ENCODE measurements around the gene DNAJC1. TPM values are rescaled to one million over a fixed set of nuclear protein-coding genes. Genes with fewer than 3 reads are reported as not detected.

DNAJC1 gene
- polyA plus RNA-seq, 1 donor: 29.5 TPM

GRCh38 chr10:22016046-22016705, 12.6 kb upstream of the DNAJC1 start:
- no peak for DNase-seq

GRCh38 chr10:22010973-22011408, 7.5 kb upstream of the DNAJC1 start:
- peak; percentile 34 for DNase-seq

- DNase-seq: no peak
Measured at GRCh38 chr10:22010539-22010938, 7.0 kb upstream of the DNAJC1 start.

- DNase-seq: no peak
Measured at GRCh38 chr10:22006379-22006884, 2.9 kb upstream of the DNAJC1 start.

GRCh38 chr10:22005763-22006162, 2.2 kb upstream of the DNAJC1 start:
- DNase-seq: no peak

GRCh38 chr10:22003964-22004281, 393 bp upstream of the DNAJC1 start:
- no peak for DNase-seq

- peak; percentile 40 for DNase-seq
Measured at GRCh38 chr10:22002591-22003176, 846 bp downstream of the DNAJC1 start.

GRCh38 chr10:21995557-21995956, 8.0 kb downstream of the DNAJC1 start:
- DNase-seq: no peak

GRCh38 chr10:21993360-21994001, 10.0 kb downstream of the DNAJC1 start:
- DNase-seq: no peak

- DNase-seq: no peak
Measured at GRCh38 chr10:21991785-21992184, 11.7 kb downstream of the DNAJC1 start.

- no peak for DNase-seq
Measured at GRCh38 chr10:21990449-21990848, 13.1 kb downstream of the DNAJC1 start.

- DNase-seq: peak; percentile 58
Measured at GRCh38 chr10:21989453-21990154, 13.9 kb downstream of the DNAJC1 start.

- no peak for DNase-seq
Measured at GRCh38 chr10:21985541-21985940, 18.0 kb downstream of the DNAJC1 start.

GRCh38 chr10:21981118-21981517, 22.4 kb downstream of the DNAJC1 start:
- no peak for DNase-seq

GRCh38 chr10:21980691-21981090, 22.8 kb downstream of the DNAJC1 start:
- DNase-seq: no peak

- DNase-seq: no peak
Measured at GRCh38 chr10:21978191-21978862, 25.2 kb downstream of the DNAJC1 start.

- no peak for DNase-seq
Measured at GRCh38 chr10:21976739-21977138, 26.8 kb downstream of the DNAJC1 start.

GRCh38 chr10:21976280-21976679, 27.2 kb downstream of the DNAJC1 start:
- no peak for DNase-seq

- DNase-seq: no peak
Measured at GRCh38 chr10:21975378-21975990, 28.0 kb downstream of the DNAJC1 start.

GRCh38 chr10:21972584-21972983, 30.9 kb downstream of the DNAJC1 start:
- no peak for DNase-seq

- no peak for DNase-seq
Measured at GRCh38 chr10:21969326-21970287, 33.9 kb downstream of the DNAJC1 start.

Data from left kidney (tissue), 2 donors.